HG03060 (cell line): ENCODE data around the gene TREML2.
"Not testable (repeated sequence)": the region's sequence is repeated elsewhere in the genome, so short reads cannot be mapped to it uniquely, and the experiment has no call there.

ENCODE experiments used
- ATAC-seq: cut with Tn5 transposase; IDR thresholded peaks from one replicate; pipeline ENCODE4 v1.9.1; 2021; ENCODE audit warnings: low read depth, moderate number of reproducible peaks; ENCODE audit not compliant: unreplicated experiment

TREML2 gene

DNA sequence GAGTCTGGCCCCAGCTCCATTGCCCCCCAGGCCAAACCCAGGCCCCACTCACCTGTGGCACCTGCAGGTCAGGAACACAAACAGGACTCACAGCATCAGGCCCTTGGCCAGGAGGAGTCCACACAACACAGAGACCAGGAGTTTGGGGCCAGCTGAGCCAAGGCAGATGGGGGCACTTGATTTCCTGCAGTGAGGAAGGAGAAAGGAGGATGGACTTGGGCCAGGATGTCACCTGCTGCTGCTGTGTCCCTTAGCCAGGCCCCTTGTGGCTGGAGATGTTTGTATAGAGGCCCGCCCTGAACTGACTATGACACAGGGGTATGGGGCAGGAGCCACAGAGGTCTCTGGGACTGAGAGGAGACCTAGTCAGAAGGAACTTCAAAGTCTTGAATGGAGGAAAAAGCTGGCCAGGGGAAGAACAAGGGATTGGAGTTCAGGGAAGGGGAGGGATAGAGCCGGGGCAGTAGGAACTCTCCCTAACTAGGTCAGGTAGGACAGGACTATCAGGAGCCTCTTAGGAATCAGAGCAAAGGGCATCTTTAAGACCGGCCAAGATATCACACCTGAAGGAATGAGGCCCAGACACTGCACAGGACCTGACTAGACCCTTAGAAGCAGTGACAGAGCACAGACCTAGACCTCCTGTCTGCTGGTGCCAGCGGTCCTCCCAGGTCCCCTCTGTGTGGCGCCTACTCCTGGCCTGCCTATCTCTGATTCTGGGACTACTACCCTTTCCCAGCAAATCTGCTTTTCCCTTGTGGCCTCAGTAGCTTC is 8.8 kb upstream of the TREML2 start:
- no peak for ATAC-seq

GRCh38 chr6:41208439-41209106 is 7.6 kb upstream of the TREML2 start:
- no peak for ATAC-seq

DNA sequence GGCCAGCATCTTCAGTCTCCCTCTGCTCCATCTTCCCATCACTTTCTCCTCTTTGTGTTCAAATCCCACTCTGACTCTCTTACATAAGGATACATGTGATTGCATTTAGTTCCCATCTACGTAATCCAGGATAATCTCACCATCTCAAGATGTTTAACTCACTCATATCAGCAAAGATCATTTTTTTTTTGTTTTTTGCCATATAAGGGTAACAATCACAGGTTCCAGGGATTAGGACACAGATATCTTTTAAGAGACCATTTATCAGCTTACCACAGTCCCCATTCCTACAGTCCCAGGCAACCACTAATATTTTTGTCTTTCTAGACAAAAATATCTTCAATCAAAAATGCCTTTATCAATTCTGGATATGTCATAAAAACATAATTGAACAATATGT is 3.2 kb upstream of the TREML2 start:
- ATAC-seq: no peak

GRCh38 chr6:41201764-41202173 is 820 bp upstream of the TREML2 start:
- ATAC-seq: no peak

DNA sequence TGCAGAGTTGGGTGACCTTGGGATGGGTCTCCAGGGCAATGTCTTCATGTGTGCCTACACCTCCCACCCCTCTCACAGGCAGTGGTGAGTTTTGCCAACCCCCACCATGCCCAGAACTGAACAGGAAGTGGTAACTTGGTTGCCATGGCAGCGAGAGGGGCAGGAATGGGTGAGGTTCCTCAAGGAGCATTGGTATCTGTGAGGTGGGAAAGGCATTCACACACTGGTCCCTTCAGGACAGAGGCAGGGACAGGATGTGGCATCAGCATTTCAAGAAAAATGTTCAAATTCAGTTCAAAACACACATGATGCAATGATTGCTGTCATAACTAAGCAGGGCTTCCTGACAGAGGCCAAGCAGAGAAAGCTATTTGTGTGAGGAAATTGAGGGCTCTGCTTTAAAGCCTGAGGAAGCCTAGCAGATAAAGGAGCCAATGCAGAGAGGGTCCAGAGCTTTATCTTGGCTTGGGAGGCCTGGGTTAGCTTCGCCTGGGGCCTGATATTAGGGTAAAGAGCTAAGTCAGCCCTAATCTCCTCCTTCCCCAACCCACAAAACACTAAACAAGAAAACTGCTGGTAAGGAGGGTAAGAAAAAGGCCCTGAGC is 551 bp downstream of the TREML2 start:
- no peak for ATAC-seq

DNA sequence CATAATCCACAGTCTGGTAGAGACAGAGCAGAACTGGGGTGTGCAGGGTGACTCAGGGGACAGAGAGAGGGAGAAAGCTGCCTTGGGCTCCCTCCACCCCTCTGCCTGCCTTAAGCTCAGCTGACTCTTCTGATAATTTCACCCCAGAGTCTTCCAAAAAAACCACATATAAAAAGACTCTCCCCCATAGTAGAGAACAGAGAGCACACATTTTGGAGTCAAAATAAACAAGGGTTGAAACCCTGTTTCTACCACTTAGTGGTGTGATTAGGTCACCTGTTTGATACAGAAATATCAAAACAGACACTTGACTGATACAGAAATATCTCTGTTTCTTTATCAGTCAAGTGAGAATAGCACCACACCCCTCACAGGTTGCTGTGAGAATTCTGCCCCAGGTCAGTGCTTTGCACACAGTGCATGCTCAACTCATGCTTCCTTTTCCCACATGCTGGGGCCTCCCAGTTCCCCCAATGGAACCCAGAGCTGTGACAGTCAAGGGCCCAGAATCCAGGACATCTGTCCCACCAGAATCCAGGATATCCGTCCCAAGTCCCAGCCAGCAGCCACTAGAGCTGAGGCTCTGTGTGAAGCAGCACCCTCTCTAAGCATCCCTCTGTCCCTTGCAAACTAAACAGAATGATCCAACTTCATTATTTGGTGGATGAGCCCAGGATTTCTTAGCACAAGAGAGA is 1.2 kb downstream of the TREML2 start:
- ATAC-seq: no peak

- ATAC-seq: no peak
Observed at GRCh38 chr6:41197234-41197633, 3.7 kb downstream of the TREML2 start.

DNA sequence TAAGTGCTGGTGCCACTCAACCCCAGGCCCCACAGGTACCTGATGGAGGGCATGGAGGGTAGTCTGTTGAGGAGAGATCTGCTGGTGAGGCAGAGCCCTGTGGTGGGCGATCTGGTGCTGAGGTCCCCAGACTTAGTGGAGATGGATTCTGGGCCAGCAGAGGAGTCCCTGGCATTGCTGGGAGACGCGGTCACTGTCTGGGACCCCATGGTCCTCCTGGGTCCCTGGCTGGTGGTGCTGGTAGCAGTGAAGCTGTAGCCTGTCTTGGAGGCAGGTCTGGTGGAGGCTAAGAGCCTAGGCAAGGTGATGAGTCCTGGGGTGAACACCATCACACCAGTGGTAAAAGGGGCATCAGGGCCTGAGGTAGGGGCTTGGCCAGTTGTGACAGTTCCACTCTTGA is 6.6 kb downstream of the TREML2 start:
- ATAC-seq: no peak

DNA sequence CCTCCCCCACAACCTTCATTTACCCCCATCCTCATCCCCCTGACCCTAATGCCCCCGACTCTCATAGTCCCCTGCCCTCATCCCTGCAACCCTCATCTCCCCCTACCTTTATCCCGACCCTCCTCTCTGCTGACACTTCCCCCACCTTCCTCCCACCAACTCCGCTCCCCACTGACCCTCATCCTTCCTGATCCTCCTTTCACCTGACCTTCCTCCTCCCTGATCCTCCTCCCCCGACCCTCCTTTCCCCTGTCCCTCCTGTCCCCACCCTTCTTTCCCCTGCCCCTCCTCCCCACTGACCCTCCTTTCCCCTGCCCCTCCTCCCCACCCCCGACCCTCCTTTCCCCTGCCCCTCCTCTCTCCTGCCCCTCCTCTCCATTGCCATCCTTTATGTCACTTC is 7.1 kb downstream of the TREML2 start:
- ATAC-seq: no peak

- no peak for ATAC-seq
Observed at GRCh38 chr6:41193171-41193734, 7.7 kb downstream of the TREML2 start.

DNA sequence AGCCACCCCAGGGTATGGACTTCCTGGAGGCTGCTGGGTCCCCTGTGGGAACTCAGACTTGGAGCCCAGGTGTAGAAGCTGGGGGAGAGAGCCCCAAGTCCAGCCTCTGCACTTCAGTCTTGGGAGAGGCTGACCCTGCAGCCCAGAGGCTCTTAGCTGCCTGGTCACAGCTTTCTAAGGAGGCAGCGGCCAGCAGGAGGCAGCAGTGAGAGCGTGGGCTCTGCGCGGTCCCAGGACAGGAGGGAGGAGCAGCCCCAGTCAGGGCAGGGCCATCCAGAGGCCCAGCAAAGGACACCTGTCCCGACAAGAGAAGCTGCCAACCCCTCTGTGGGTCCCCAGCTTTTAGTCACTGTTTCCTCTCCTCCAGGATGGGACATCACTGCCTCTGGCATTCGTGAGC is 9.4 kb downstream of the TREML2 start:
- no peak for ATAC-seq

DNA sequence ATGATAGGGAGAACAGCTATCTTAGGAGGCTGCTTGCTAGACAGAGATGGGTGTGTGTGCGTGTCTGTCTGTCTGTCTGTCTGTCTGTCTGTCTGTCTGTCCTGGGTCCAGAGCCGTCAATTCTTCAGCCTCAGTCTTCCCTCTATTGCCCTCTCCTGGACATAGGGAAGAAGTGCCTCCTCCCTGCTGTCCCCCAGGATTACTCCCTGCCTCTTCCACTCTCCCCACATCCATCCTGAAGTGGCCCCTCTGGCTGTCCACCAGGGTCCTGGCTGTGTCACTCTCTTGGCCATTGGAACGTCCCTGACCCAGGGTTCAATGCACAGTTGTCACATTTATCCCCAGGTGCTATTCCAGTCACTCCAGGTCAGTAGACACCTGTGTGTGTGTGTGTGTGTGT is 10.2 kb downstream of the TREML2 start:
- ATAC-seq: no peak

DNA sequence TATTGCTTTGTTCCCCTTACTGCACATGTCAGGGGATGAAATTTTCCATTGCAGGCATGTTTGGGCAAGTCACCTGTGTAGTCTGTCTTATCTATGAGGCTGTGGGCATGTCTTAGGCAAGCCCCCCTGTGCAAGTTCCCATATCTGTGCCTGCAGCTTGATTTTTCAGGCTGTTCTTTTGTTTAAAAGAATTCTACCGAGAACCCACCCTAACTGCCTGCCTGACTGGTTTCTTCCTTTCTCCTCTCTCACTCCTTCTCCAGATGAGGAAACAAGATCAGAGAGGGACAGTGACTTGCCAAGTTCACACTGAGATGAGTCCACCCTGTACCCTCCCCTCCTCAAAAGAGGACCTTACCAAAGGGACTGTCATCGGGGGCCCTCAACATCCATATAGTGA is 11.0 kb downstream of the TREML2 start:
- no peak for ATAC-seq

DNA sequence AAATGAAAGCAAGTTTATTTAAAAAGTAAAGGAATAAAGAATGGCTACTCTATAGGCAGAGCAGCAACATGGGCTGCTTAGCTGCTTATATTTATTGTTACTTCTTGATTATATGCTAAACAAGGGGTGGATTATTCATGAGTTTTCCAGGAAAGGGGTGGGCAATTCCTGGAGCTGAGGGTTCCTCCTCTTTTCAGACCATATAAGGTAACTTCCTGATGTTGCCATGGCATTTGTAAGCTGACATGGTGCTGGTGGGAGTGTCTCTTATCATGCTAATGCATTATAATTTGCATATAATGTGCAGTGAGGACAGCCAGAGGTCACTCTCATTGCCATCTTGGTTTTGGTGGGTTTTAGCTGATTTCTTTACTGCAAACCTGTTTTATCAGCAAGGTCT is 11.9 kb downstream of the TREML2 start:
- not testable (repeated sequence) for ATAC-seq

DNA sequence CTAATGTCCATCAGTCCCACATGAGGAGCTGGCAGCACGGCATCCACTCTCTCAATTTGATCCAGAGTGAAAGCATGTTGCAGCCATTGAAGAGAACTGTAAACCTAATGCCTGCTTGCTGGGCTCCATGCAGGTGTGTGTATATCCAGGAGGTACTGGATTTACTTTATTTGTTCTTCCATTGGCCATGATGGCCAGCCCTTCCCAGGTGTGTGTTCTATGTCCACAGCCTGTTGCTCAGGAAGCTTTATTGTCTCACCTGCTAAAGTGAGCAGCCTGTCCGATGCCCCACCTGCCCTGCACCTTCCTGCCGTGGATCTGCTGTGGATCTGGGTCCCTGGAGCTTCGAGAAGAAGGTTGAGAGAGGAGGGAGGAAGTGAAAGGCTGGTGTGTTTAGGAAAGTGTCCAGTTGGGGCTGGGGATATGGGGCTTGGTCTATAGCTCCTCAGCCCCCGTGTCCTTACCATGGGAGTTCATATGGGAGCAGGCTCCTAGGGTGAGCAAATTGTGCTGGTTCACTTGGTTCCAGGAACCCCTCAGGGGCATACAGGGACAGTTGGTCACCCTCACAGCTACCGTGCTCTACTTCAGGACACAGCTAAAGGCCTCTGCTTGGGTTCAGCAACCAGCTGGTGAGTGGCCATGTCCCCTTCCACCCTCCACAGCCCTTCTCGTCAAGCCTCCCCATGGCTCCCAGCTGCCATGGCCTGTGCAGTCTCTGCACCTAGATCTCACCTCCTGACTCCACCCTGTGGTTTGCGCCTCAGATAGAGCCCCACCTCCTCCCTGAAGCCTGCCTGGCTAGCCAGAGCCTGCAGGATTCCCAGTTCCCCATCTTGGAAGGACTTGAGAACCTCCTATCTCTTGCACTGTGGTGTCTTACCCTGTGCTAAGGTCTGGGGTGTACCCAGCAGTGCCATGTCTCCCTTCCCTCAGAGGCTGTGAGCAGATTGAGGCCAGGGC is 12.7 kb downstream of the TREML2 start:
- no peak for ATAC-seq

- ATAC-seq: no peak
Observed at GRCh38 chr6:41186031-41186562, 14.9 kb downstream of the TREML2 start.

- ATAC-seq: no peak
Observed at GRCh38 chr6:41184761-41185160, 16.2 kb downstream of the TREML2 start.

DNA sequence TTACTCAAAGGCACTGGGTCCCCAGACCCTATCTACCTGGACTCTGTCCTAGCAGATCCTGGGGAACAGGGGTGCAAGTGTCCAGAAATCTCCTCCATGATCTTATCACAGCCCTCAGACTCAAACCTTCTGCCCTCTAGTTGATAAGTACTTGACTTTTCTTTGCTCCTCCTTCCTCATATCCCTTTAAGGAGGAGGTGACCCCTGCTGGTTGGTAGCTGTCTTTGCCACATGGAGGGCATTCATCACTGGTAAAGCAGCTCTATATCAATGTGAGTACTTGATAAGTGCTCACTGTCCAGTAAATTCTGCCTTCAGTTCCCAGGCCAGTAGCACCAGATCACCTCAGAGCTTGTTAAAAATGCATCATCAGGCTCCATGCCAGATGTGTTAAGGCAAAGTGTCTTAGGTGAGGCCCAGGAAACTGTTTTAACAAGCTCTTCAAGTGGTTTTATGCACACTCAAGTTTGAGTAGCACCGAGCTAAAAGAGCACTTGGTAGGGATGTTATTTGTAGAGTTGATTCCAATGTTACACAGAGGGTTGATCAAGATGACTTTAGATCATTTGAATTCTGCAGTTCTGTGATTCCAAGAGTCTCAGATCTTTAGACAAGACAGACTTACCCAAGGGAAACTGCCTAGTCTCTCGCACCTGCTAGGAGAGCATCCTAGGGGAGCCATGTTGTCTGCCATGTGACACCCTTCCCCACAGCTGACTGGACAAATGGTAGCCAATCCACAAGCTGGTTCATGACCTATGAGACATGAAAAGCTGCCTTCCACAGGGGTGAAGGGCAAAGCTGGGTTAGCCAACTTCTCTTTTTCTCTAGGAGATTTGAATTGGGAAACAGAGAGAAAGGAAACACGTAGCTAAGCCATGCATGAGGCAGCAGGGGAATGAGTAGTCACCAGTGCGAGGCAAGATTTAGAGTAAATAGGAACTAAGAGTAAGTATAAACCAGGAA is 18.6 kb downstream of the TREML2 start:
- no peak for ATAC-seq
